OCI-LY1 (cell line): ENCODE measurements around the gene TRPC3.

Experiments
- H2AFZ ChIP-seq: fragments of 200-600 bp; sonication (generic), shearing (Covaris generic); 2 replicates; pipeline ENCODE4 v1.6.0; 2014; ENCODE audit warnings: antibody characterized with exemption, mild to moderate bottlenecking, low read length
- H3F3A ChIP-seq: fragments of 200-600 bp; sonication (generic), shearing (Covaris generic); 2 replicates; pipeline ENCODE4 v1.6.0; 2014; ENCODE audit warnings: mild to moderate bottlenecking, antibody characterized with exemption, low read length, moderate library complexity; ENCODE audit not compliant: insufficient read depth
- H3K27ac ChIP-seq: fragments of 200-600 bp; sonication (generic); 2 replicates; pipeline ENCODE4 v1.5.1; 2014; ENCODE audit warnings: low read length, mixed run types, mild to moderate bottlenecking, low read depth; ENCODE audit not compliant: poor library complexity, severe bottlenecking
- H3K27me3 ChIP-seq: fragments of 200-600 bp; sonication (generic); 2 replicates; pipeline ENCODE4 v1.6.0; 2014; ENCODE audit warnings: antibody characterized with exemption, mild to moderate bottlenecking, low read length, moderate library complexity; ENCODE audit not compliant: insufficient read depth
- H3K36me3 ChIP-seq: fragments of 200-600 bp; sonication (generic); 2 replicates; pipeline ENCODE4 v1.6.1; 2014; ENCODE audit warnings: mild to moderate bottlenecking, antibody characterized with exemption, low read length, moderate library complexity, mixed read lengths; ENCODE audit not compliant: insufficient read depth
- H3K4me1 ChIP-seq: fragments of 200-600 bp; sonication (generic); 2 replicates; pipeline ENCODE4 v1.5.1; 2014; ENCODE audit warnings: mild to moderate bottlenecking, low read length, moderate library complexity; ENCODE audit not compliant: insufficient read depth, severe bottlenecking
- H3K4me2 ChIP-seq: fragments of 200-600 bp; sonication (generic), shearing (Covaris generic); 2 replicates; pipeline ENCODE4 v1.6.1; 2014; ENCODE audit warnings: low read length
- H3K4me3 ChIP-seq: fragments of 200-600 bp; sonication (generic); 2 replicates; pipeline ENCODE4 v1.5.1; 2014; ENCODE audit warnings: low read length, low read depth, mild to moderate bottlenecking, mixed read lengths; ENCODE audit not compliant: poor library complexity, severe bottlenecking
- H3K79me2 ChIP-seq: fragments of 200-600 bp; shearing (Covaris generic); 2 replicates; pipeline ENCODE4 v1.6.1; 2016; ENCODE audit warnings: mixed run types, low read length, mixed read lengths; ENCODE audit not compliant: insufficient read depth
- H3K9ac ChIP-seq: fragments of 200-600 bp; sonication (generic), shearing (Covaris generic); 2 replicates; pipeline ENCODE4 v1.6.1; 2014; ENCODE audit warnings: mild to moderate bottlenecking, low read length, mixed read lengths
- H3K9me2 ChIP-seq: fragments of 200-600 bp; sonication (generic), shearing (Covaris generic); 2 replicates; pipeline ENCODE4 v1.6.1; 2014; ENCODE audit warnings: low read depth, mild to moderate bottlenecking, low read length, mixed read lengths
- H3K9me3 ChIP-seq: fragments of 200-600 bp; shearing (Covaris generic); 2 replicates; pipeline ENCODE4 v1.6.1; 2014; ENCODE audit warnings: low read length, mixed read lengths
- H4K20me1 ChIP-seq: fragments of 200-600 bp; sonication (generic), shearing (Covaris generic); 2 replicates; pipeline ENCODE4 v1.6.0; 2016; ENCODE audit warnings: mild to moderate bottlenecking, low read length; ENCODE audit not compliant: insufficient read depth
- EZH2 ChIP-seq: fragments of 200-600 bp; sonication (generic), shearing (Covaris generic); IDR thresholded peaks from 2 replicates; pipeline ENCODE4 v1.8.0; 2017; ENCODE audit warnings: borderline replicate concordance, mixed run types, mild to moderate bottlenecking, antibody characterized with exemption, low read length, moderate library complexity, mixed read lengths
- TF ChIP-seq, protein P1 (sequence below): fragments of 200-600 bp; sonication (generic), shearing (Covaris generic); IDR thresholded peaks from 2 replicates; pipeline ENCODE4 v1.5.1; 2017; ENCODE audit warnings: mild to moderate bottlenecking, antibody characterized with exemption, low read length, moderate library complexity, mixed read lengths

Gene TRPC3

DNA sequence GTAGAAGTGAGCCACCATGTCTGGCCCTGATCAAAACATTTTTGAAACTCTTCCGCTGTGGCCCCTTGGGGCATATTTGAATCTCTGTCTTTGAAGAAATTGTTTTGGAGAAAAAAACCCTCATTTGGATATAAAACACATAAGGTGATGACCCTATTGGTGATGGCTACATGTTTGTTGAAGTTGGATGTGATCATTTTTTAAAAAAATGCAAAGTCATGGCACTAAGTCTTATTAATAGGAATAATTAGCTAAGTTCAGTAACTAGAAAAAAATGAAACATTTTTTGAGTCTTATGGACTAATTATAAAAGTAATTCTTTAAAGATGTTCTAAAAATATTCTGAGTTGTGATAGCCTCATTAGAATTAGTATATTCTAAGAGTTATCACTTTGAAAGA, 63.7 kb downstream of the TRPC3 start:
- TF ChIP-seq, protein P1, sequence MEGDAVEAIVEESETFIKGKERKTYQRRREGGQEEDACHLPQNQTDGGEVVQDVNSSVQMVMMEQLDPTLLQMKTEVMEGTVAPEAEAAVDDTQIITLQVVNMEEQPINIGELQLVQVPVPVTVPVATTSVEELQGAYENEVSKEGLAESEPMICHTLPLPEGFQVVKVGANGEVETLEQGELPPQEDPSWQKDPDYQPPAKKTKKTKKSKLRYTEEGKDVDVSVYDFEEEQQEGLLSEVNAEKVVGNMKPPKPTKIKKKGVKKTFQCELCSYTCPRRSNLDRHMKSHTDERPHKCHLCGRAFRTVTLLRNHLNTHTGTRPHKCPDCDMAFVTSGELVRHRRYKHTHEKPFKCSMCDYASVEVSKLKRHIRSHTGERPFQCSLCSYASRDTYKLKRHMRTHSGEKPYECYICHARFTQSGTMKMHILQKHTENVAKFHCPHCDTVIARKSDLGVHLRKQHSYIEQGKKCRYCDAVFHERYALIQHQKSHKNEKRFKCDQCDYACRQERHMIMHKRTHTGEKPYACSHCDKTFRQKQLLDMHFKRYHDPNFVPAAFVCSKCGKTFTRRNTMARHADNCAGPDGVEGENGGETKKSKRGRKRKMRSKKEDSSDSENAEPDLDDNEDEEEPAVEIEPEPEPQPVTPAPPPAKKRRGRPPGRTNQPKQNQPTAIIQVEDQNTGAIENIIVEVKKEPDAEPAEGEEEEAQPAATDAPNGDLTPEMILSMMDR: no peak
- no peak for TF ChIP-seq EZH2
- no peaks in the 10 kb centered on the region for H3F3A ChIP-seq
- H3K27ac ChIP-seq: no peak overlapping the region
- H3K36me3 ChIP-seq: no peaks in the 10 kb centered on the region
- H3K9me3 ChIP-seq: no peaks in the 10 kb centered on the region
- no peak overlapping the region for H3K9ac ChIP-seq
- no peaks in the 10 kb centered on the region for H3K4me1 ChIP-seq
- H3K9me2 ChIP-seq: no peaks in the 10 kb centered on the region
- no peaks in the 10 kb centered on the region for H3K27me3 ChIP-seq
- no peak overlapping the region for H2AFZ ChIP-seq
- H3K4me2 ChIP-seq: no peak overlapping the region
- no peaks in the 10 kb centered on the region for H4K20me1 ChIP-seq
- H3K79me2 ChIP-seq: no peaks in the 10 kb centered on the region
- H3K4me3 ChIP-seq: no peak overlapping the region

DNA sequence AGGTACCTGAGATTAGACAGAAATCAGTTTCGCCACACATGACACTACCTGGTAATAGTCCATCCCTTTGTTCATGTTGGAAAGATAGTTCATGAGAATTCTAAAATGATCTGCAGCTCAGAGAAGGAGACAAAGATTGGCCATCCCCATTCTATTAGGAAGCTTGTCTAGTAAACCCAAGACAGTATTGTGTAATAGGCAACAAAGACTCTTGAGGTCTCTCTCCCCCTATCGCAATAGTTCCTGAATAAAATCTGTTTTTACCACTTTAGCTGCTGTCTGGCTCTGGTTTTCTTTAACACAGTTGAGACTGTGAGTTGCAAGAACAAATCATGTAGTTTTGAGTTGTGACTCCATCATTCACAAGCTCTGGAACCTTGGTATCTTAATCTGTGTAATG, 66.7 kb downstream of the TRPC3 start:
- H3K4me1 ChIP-seq: no peaks in the 10 kb centered on the region
- H3F3A ChIP-seq: no peaks in the 10 kb centered on the region
- no peaks in the 10 kb centered on the region for H3K9me3 ChIP-seq
- H3K27ac ChIP-seq: no peak overlapping the region
- no peaks in the 10 kb centered on the region for H3K79me2 ChIP-seq
- H3K27me3 ChIP-seq: no peaks in the 10 kb centered on the region
- no peak overlapping the region for H3K9ac ChIP-seq
- H3K4me2 ChIP-seq: no peak overlapping the region
- H2AFZ ChIP-seq: no peak overlapping the region
- no peak for TF ChIP-seq EZH2
- TF ChIP-seq, protein P1: no peak
- H4K20me1 ChIP-seq: no peaks in the 10 kb centered on the region
- no peaks in the 10 kb centered on the region for H3K9me2 ChIP-seq
- no peak overlapping the region for H3K4me3 ChIP-seq
- no peaks in the 10 kb centered on the region for H3K36me3 ChIP-seq

DNA sequence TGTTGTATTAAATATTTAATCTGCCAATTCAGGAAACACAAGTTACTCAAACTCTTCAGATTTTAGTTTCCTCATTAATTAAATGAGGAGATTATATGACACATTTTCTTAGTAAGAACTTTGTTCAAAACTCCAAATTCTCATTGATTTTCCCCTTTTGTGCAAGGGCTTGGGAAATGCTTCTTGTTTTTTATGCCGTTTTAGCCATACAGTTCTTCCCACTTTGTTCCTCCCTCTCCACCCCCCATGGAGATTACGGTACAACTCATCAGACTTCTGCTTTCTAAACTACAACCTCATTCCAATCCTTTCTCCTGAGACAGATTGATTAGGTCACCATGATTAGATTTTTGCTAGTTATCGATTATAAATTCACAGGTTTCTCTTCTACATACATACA, 70.7 kb downstream of the TRPC3 start:
- H3F3A ChIP-seq: no peaks in the 10 kb centered on the region
- no peak overlapping the region for H2AFZ ChIP-seq
- H3K4me2 ChIP-seq: no peak overlapping the region

More for the DNA sequence above, 70.7 kb downstream of the TRPC3 start:
- no peaks in the 10 kb centered on the region for H3K27me3 ChIP-seq
- TF ChIP-seq, protein P1: no peak
- no peak for TF ChIP-seq EZH2
- no peak overlapping the region for H3K4me3 ChIP-seq
- H3K4me1 ChIP-seq: no peaks in the 10 kb centered on the region
- H3K27ac ChIP-seq: no peak overlapping the region
- no peaks in the 10 kb centered on the region for H3K9me3 ChIP-seq
- no peaks in the 10 kb centered on the region for H3K9me2 ChIP-seq
- no peaks in the 10 kb centered on the region for H3K36me3 ChIP-seq
- H3K9ac ChIP-seq: no peak overlapping the region
- no peaks in the 10 kb centered on the region for H4K20me1 ChIP-seq
- no peaks in the 10 kb centered on the region for H3K79me2 ChIP-seq
